ENCODE measurements around the gene ST6GALNAC6. TPM values are rescaled to one million over a fixed set of nuclear protein-coding genes. Genes with fewer than 3 reads are reported as not detected.
"Not testable (repeated sequence)": the region's sequence is repeated elsewhere in the genome, so short reads cannot be mapped to it uniquely, and the experiment has no call there.

The ST6GALNAC6 gene
- total RNA-seq, 2 donors from 2014 or later = 53.4 to 67.2 TPM

GRCh38 chr9:127837346-127837745 is 62.1 kb downstream of the ST6GALNAC6 start:
- ATAC-seq = no peak
- no peak overlapping the region for H3K27ac Mint-ChIP-seq

GRCh38 chr9:127836561-127836960 is 62.8 kb downstream of the ST6GALNAC6 start:
- H3K9me3 Mint-ChIP-seq; DNase-seq (ENCODE audit: low spot score); H3K36me3 Mint-ChIP-seq; H3K27me3 Mint-ChIP-seq; ATAC-seq; H3K4me3 Mint-ChIP-seq; H3K27ac Mint-ChIP-seq; H3K4me1 Mint-ChIP-seq (ENCODE audit: low read depth in 2 of 2): not testable (repeated sequence)

More at GRCh38 chr9:127837346-127837745, 62.1 kb downstream of the ST6GALNAC6 start:
- no peak for DNase-seq (ENCODE audit: low spot score)
- Mint-ChIP-seq H3K9me3 (no peaks in the 10 kb centered on the region), H3K4me3 (no peak overlapping the region), H3K27me3 (no peaks in the 10 kb centered on the region), H3K36me3 (no peaks in the 10 kb centered on the region), H3K4me1 (ENCODE audit: low read depth in 2 of 2) (peaks cover 0 to 2% of the 10 kb centered on the region in 2 donors)

- H3K27ac Mint-ChIP-seq = peak overlapping the region in 1 of 2 donors; percentile 72
- H3K27me3 Mint-ChIP-seq = no peaks in the 10 kb centered on the region
- no peaks in the 10 kb centered on the region for H3K36me3 Mint-ChIP-seq
- H3K9me3 Mint-ChIP-seq = no peaks in the 10 kb centered on the region
- ATAC-seq = peak; percentile 9 to 55
- no peak overlapping the region for H3K4me3 Mint-ChIP-seq
- peaks cover 0 to 2% of the 10 kb centered on the region in 2 donors for H3K4me1 Mint-ChIP-seq (ENCODE audit: low read depth in 2 of 2)
- DNase-seq (ENCODE audit: low spot score) = no peak
Measured at GRCh38 chr9:127835991-127836516, 63.3 kb downstream of the ST6GALNAC6 start.

Other genes with a start within 250 kb of the ST6GALNAC6 start
- not detected for gene CFAP157, start 192.6 kb downstream of the ST6GALNAC6 start, total RNA-seq
- gene PTRH1, start 183.9 kb downstream of the ST6GALNAC6 start, total RNA-seq = 10 to 100 TPM; 12.8 to 17.6 TPM
- 1 to 10 TPM; 3.8 to 8.1 TPM for gene TTC16, start 183.5 kb downstream of the ST6GALNAC6 start, total RNA-seq
- 10 to 100 TPM; 20.4 to 31.9 TPM for gene TOR2A, start 164.3 kb downstream of the ST6GALNAC6 start, total RNA-seq
- 10 to 100 TPM; 23.9 to 29.1 TPM for gene SH2D3C, start 120.9 kb downstream of the ST6GALNAC6 start, total RNA-seq
- 100 to 1,000 TPM; 119 to 132 TPM for gene CDK9, start 113.6 kb downstream of the ST6GALNAC6 start, total RNA-seq
- 100 to 1,000 TPM in 1 of 2 donors, 10 to 100 TPM in 1; 96.0 to 150 TPM for gene FPGS, start 96.7 kb downstream of the ST6GALNAC6 start, total RNA-seq
- 10 to 100 TPM; 12.7 to 34.1 TPM for gene ENG, start 44.9 kb downstream of the ST6GALNAC6 start, total RNA-seq
- gene AK1, start 21.9 kb downstream of the ST6GALNAC6 start, total RNA-seq = 10 to 100 TPM; 11.5 to 13.0 TPM
- gene ST6GALNAC4, start 17.4 kb upstream of the ST6GALNAC6 start, total RNA-seq = 10 to 100 TPM; 17.5 to 44.5 TPM
- 1 to 10 TPM; 2.7 to 3.7 TPM for gene PIP5KL1, start 31.2 kb upstream of the ST6GALNAC6 start, total RNA-seq
- gene DPM2, start 38.3 kb upstream of the ST6GALNAC6 start, total RNA-seq = 10 to 100 TPM; 47.9 to 74.4 TPM
- gene EEIG1, start 81.4 kb upstream of the ST6GALNAC6 start, total RNA-seq = 10 to 100 TPM in 1 of 2 donors, 1 to 10 TPM in 1; 8.2 to 16.4 TPM
- gene NAIF1, start 167.7 kb upstream of the ST6GALNAC6 start, total RNA-seq = 10 to 100 TPM; 15.7 to 16.4 TPM
- 10 to 100 TPM; 15.0 to 23.2 TPM for gene SLC25A25, start 168.6 kb upstream of the ST6GALNAC6 start, total RNA-seq
- 100 to 1,000 TPM in 1 of 2 donors, 10 to 100 TPM in 1; 56.8 to 110 TPM for gene PTGES2, start 228.1 kb upstream of the ST6GALNAC6 start, total RNA-seq
- gene LCN2, start 249.8 kb upstream of the ST6GALNAC6 start, total RNA-seq = not detected